Gastrocnemius medialis (tissue), 4 donors: Measurements from ENCODE around the gene NOL9. TPM values are rescaled to one million over a fixed set of nuclear protein-coding genes. Genes with fewer than 3 reads are reported as not detected.
"Not testable (repeated sequence)": the region's sequence is repeated elsewhere in the genome, so short reads cannot be mapped to it uniquely, and the experiment has no call there.

Source experiments
- ATAC-seq, 2 donors: fragments of 150-250 bp; one replicate each; pipeline ENCODE4 v1.9.1; 2016
- DNase-seq, 2 donors: peaks; one replicate each; pipeline ENCODE4 v3.0.0-alpha.2; 2019
- H3K27ac ChIP-seq, 4 donors: fragments of 200-600 bp; sonication (generic); 1 replicate in 1 of 4; 2 replicates in 3 of 4; pipeline ENCODE4 v1.5.1; 2016 to 2018; ENCODE audit warnings: mild to moderate bottlenecking in 2 of 4, moderate library complexity in 1 of 4
- H3K27me3 ChIP-seq, 3 donors: fragments of 200-600 bp; sonication (generic) in 2 of 3; 1 replicate in 1 of 3; 2 replicates in 2 of 3; pipeline versions ENCODE4 v1.5.1 to v1.6.0; 2016 to 2019; ENCODE audit warnings: mild to moderate bottlenecking in 1 of 3, moderate library complexity in 1 of 3
- H3K36me3 ChIP-seq, 2 donors: fragments of 200-600 bp; sonication (generic) in 1 of 2; one replicate each; pipeline ENCODE4 v1.5.1; 2017 to 2018
- H3K4me1 ChIP-seq, 2 donors: fragments of 200-600 bp; sonication (generic) in 1 of 2; one replicate each; pipeline ENCODE4 v1.5.1; 2016 to 2017; ENCODE audit warnings: mild to moderate bottlenecking in 2 of 2
- H3K4me3 ChIP-seq, 4 donors: fragments of 200-600 bp; sonication (generic) in 3 of 4; 1 replicate in 1 of 4; 2 replicates in 3 of 4; pipeline ENCODE4 v1.5.1; 2016 to 2019; ENCODE audit warnings: mild to moderate bottlenecking in 2 of 4
- H3K9me3 ChIP-seq, 3 donors: fragments of 200-600 bp; sonication (generic) in 2 of 3; 1 replicate in 1 of 3; 2 replicates in 2 of 3; pipeline ENCODE4 v1.5.1; 2016 to 2019
- CTCF ChIP-seq, 5 experiments: fragments of 450-650 bp in 3 of 5; fragments of 200-600 bp in 2 of 5; sonication (generic) in 2 of 5; IDR thresholded peaks in 4 of 5; conservative IDR thresholded peaks in 1 of 5; 1 replicate in 4 of 5; 2 replicates in 1 of 5; pipeline ENCODE4 v1.5.1; 2016 to 2019; ENCODE audit warnings: antibody characterized with exemption in 5 of 5, mild to moderate bottlenecking in 3 of 5, moderate library complexity in 3 of 5
- POLR2A ChIP-seq, 2 donors: fragments of 450-650 bp; IDR thresholded peaks; one replicate each; pipeline ENCODE4 v1.6.1; 2017; ENCODE audit warnings: antibody characterized with exemption in 2 of 2, mild to moderate bottlenecking in 2 of 2, moderate library complexity in 2 of 2
- in situ Hi-C, 4 donors: fragments of 200-750 bp; cut with MboI; loops; one replicate each; pipeline versions ENCODE4 v1.15.0 to v1.8.0; 2017; ENCODE audit warnings: low sequenced_read_pairs in 4 of 4
- intact Hi-C: fragments of 100-400 bp; cut with DNase I; formaldehyde crosslinking; loops from one replicate; pipeline ENCODE4 v1.15.1; 2023; ENCODE audit warnings: low total_unique reads
- total RNA-seq, 4 donors: library from RNA; depleted of rRNA; stranded (reverse); fragments of >200 nt; gene quantifications; one replicate each; pipeline versions ENCODE4 v1.1.0 to v1.2.3, GENCODE V29; 2016

The NOL9 gene
- total RNA-seq, 4 donors from 2014 or later = 13.6 to 33.0 (median 21.9) TPM

DNA sequence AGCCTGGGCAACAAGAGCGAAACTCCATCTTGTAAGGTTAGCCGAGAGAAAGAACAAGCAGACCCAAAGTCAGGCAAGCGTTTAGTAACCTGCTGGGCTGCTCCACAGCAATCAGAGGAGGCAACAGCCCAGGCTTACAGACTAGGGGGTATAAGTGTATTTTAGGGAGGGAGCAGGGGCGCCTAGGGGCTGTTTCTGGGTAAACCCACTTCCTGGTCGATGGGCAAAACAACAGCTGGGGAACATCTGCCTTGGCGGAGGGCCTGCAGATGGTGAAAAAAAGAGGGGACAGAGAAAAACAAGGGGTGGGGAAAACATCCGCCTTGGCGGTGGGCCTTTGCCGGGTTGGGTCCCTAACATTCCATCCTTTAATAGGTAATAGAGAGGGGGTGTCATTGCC, 6.0 kb upstream of the NOL9 start:
- in situ Hi-C loops (no loop called here), intact Hi-C loops (no loop called here)
- TF ChIP-seq POLR2A (IDR thresholded peaks at IDR 0.05) = no peak
- TF ChIP-seq CTCF (IDR thresholded peaks at IDR 0.05 in 4 of 5, conservative IDR thresholded peaks at IDR 0.05 in 1 of 5) = no peak
- DNase-seq (no peak), ATAC-seq (no peak)
- no peak overlapping the region for H3K27ac ChIP-seq
- H3K4me1 ChIP-seq = peaks cover 2% of the 10 kb centered on the region in 2 donors
- no peaks in the 10 kb centered on the region for H3K27me3 ChIP-seq
- no peaks in the 10 kb centered on the region for H3K36me3 ChIP-seq
- H3K9me3 ChIP-seq = no peaks in the 10 kb centered on the region
- no peak overlapping the region for H3K4me3 ChIP-seq

DNA sequence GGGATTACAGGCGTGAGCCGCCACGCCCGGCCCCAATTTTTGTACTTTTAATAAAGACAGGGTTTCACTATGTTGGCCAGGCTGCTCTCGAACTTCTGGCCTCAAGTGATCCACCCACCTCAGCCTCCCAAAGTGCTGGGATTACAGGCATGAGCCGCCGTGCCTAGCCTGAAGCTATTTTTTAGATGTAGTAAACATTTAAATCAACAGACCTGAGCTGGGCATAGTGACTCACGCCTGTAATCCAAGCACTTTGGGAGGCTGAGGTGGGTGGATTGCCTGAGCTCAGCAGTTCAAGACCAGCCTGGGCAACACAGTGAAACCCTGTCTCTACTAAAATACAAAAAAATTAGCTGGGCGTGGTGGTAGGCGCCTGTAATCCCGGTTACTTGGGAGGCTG, 4.8 kb upstream of the NOL9 start:
- ATAC-seq, intact Hi-C loops: not testable (repeated sequence)
- in situ Hi-C loops = loop anchor here in 2 of 4 donors (10.0 kb wide), 2 partner anchors 86 to 136 kb away; no protein-coding TSS in a partner anchor

GRCh38 chr1:6557597-6557996, 3.3 kb upstream of the NOL9 start:
- peaks cover 19 to 21% of the 10 kb centered on the region in 2 donors for H3K4me1 ChIP-seq
- no peak overlapping the region for H3K27ac ChIP-seq
- no peaks in the 10 kb centered on the region for H3K36me3 ChIP-seq
- in situ Hi-C loops (loop anchor here in 2 of 4 donors (10.0 kb wide), 2 partner anchors 87 to 137 kb away; no protein-coding TSS in a partner anchor), intact Hi-C loops (no loop called here)
- H3K4me3 ChIP-seq = no peak overlapping the region
- ATAC-seq (no peak), DNase-seq (no peak)
- no peaks in the 10 kb centered on the region for H3K27me3 ChIP-seq
- TF ChIP-seq CTCF (IDR thresholded peaks at IDR 0.05 in 4 of 5, conservative IDR thresholded peaks at IDR 0.05 in 1 of 5) (no peak), POLR2A (IDR thresholded peaks at IDR 0.05) (no peak)
- H3K9me3 ChIP-seq = no peaks in the 10 kb centered on the region

More for the DNA sequence above, 4.8 kb upstream of the NOL9 start:
- not testable (repeated sequence) for H3K9me3 ChIP-seq, H3K4me1 ChIP-seq, H3K27me3 ChIP-seq, H3K36me3 ChIP-seq, H3K27ac ChIP-seq, DNase-seq, H3K4me3 ChIP-seq

DNA sequence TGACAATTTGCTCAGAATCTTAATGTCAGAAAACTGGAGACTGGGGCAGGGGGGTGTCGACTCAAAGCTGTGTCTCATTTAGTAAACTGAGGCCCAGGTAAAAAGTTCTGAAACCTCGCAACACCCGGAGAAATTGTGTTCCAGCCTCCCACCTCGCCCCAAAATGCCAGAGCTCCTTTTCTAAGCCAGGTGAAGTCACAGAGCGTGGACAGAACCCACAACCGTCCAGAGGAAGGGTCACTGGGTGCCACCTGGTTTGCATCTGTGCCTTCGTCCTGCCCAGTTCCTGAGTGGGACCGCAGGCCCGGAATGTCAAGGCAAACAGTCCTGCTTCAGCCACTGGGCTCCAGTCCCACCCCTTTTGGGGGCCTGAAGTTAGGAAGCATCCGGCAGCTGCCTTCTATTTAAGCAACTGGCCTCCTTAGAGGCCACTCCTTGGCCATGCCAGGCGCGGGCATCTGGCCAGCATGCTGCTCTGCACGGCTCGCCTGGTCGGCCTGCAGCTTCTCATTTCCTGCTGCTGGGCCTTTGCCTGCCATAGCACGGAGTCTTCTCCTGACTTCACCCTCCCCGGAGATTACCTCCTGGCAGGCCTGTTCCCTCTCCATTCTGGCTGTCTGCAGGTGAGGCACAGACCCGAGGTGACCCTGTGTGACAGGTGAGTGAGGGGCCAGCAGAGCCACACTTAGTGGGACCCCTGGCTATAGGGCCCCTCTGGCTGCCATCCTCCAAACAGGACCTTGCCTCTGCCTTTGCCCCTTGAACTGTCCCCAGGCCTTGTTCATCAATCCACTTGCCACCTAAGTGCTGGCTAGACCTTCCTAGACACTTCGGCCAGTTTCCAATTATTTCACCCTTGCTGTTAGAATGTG, 830 bp upstream of the NOL9 start, which contains the start of gene TAS1R1:
TAS1R1 (plus strand) TSS at position 401 of the 872 bp plus-strand sequence; CDS start at position 468, 67 bp downstream.
- DNase-seq (peak; percentile 13 to 57), ATAC-seq (peak; percentile 26 to 35)
- peak within 1 kb of the TSS; percentile 69 to 95 (median 79) for H3K27ac ChIP-seq
- H3K36me3 ChIP-seq = peaks cover 0 to 3% of the 10 kb centered on the region in 2 donors
- intact Hi-C loops = loop anchor here (1.0 to 5.0 kb wide), 6 partner anchors 24 to 662 kb away; partner anchors contain the start of genes DNAJC11, ICMT and ZBTB48
- no peak for TF ChIP-seq POLR2A (IDR thresholded peaks at IDR 0.05)
- TF ChIP-seq CTCF (IDR thresholded peaks at IDR 0.05 in 4 of 5, conservative IDR thresholded peaks at IDR 0.05 in 1 of 5) = no peak
- H3K4me1 ChIP-seq = peaks cover 21 to 24% of the 10 kb centered on the region in 2 donors
- in situ Hi-C loops = loop anchor here in 2 of 4 donors (5.0 to 10.0 kb wide), 3 partner anchors 82 to 140 kb away; no protein-coding TSS in a partner anchor
- H3K9me3 ChIP-seq = no peaks in the 10 kb centered on the region
- H3K27me3 ChIP-seq = no peaks in the 10 kb centered on the region
- peak within 1 kb of the TSS; percentile 75 to 100 (median 96) for H3K4me3 ChIP-seq

GRCh38 chr1:6547301-6547700, 7.0 kb downstream of the NOL9 start:
- no peaks in the 10 kb centered on the region for H3K9me3 ChIP-seq
- intact Hi-C loops = no loop called here
- ATAC-seq (no peak), DNase-seq (no peak)
- no peak overlapping the region for H3K4me3 ChIP-seq
- no peaks in the 10 kb centered on the region for H3K27me3 ChIP-seq
- H3K27ac ChIP-seq = peak overlapping the region in 1 of 4 donors; percentile 22
- in situ Hi-C loops = no loop called here
- H3K4me1 ChIP-seq = no peaks in the 10 kb centered on the region
- H3K36me3 ChIP-seq = peaks cover 0 to 68% of the 10 kb centered on the region in 2 donors
- TF ChIP-seq POLR2A (IDR thresholded peaks at IDR 0.05) (no peak), CTCF (IDR thresholded peaks at IDR 0.05 in 4 of 5, conservative IDR thresholded peaks at IDR 0.05 in 1 of 5) (no peak)
